GM23248 (cell line): Measurements from ENCODE around the gene SPPL2B. TPM values are rescaled to one million over a fixed set of nuclear protein-coding genes. Genes with fewer than 3 reads are reported as not detected.

Experiments used
- DNase-seq: peaks from one replicate; pipeline ENCODE4 v3.0.0-alpha.2; 2015
- H2AFZ ChIP-seq: fragments of 200-600 bp; sonication (generic); 2 replicates; pipeline ENCODE4 v1.6.1; 2016; ENCODE audit warnings: antibody characterized with exemption
- H3F3A ChIP-seq: fragments of 200-600 bp; sonication (generic); 2 replicates; pipeline ENCODE4 v1.6.1; 2016; ENCODE audit warnings: mild to moderate bottlenecking, antibody characterized with exemption, mixed run types; ENCODE audit not compliant: insufficient read depth
- H3K27ac ChIP-seq: fragments of 200-600 bp; sonication (generic); 2 replicates; pipeline ENCODE4 v1.5.1; 2016; ENCODE audit warnings: mild to moderate bottlenecking
- H3K27me3 ChIP-seq: fragments of 200-600 bp; sonication (generic); replicated peaks from 2 replicates; pipeline ENCODE4 v1.6.1; 2016; ENCODE audit warnings: mild to moderate bottlenecking; ENCODE audit not compliant: insufficient read depth
- H3K36me3 ChIP-seq: fragments of 200-600 bp; sonication (generic); 2 replicates; pipeline ENCODE4 v1.6.1; 2016; ENCODE audit warnings: low read depth, mild to moderate bottlenecking
- H3K4me1 ChIP-seq: fragments of 200-600 bp; sonication (generic); 2 replicates; pipeline ENCODE4 v1.6.1; 2016; ENCODE audit warnings: mild to moderate bottlenecking; ENCODE audit not compliant: insufficient read depth
- H3K4me2 ChIP-seq: fragments of 200-600 bp; sonication (generic); one replicate; pipeline ENCODE4 v1.6.1; 2016; ENCODE audit warnings: mild to moderate bottlenecking; ENCODE audit not compliant: unreplicated experiment
- H3K4me3 ChIP-seq: fragments of 200-600 bp; sonication (generic); 2 replicates; pipeline ENCODE4 v1.5.1; 2016; ENCODE audit warnings: mild to moderate bottlenecking
- H3K79me2 ChIP-seq: fragments of 200-600 bp; sonication (generic); 2 replicates; pipeline ENCODE4 v1.6.1; 2016; ENCODE audit warnings: mild to moderate bottlenecking; ENCODE audit not compliant: insufficient read depth
- H3K9ac ChIP-seq: fragments of 200-600 bp; sonication (generic); 2 replicates; pipeline ENCODE4 v1.6.1; 2016; ENCODE audit warnings: mild to moderate bottlenecking
- H3K9me2 ChIP-seq: fragments of 200-600 bp; sonication (generic); 2 replicates; pipeline ENCODE4 v1.6.1; 2016; ENCODE audit warnings: mixed run types, mild to moderate bottlenecking, moderate library complexity; ENCODE audit not compliant: insufficient read depth
- H3K9me3 ChIP-seq: fragments of 200-600 bp; sonication (generic); one replicate; pipeline ENCODE4 v1.6.1; 2017; ENCODE audit warnings: low read depth
- H4K20me1 ChIP-seq: fragments of 200-600 bp; sonication (generic); 2 replicates; pipeline ENCODE4 v1.6.0; 2016; ENCODE audit not compliant: insufficient read depth
- EZH2 ChIP-seq: fragments of 200-600 bp; sonication (generic); IDR thresholded peaks from 2 replicates; pipeline ENCODE4 v1.6.1; 2018; ENCODE audit warnings: antibody characterized with exemption, mild to moderate bottlenecking; ENCODE audit not compliant: insufficient read depth, poor library complexity, severe bottlenecking
- EZH2phosphoT487 ChIP-seq: fragments of 200-600 bp; sonication (generic); IDR thresholded peaks from 2 replicates; pipeline ENCODE4 v1.6.1; 2018; ENCODE audit warnings: antibody characterized with exemption, moderate library complexity, mild to moderate bottlenecking, low read depth; ENCODE audit not compliant: insufficient read depth
- WGBS, 2 experiments: methylation state at CpG; one replicate each; pipeline ENCODE4 v1.1.6; 2015 to 2017; ENCODE audit warnings: low lambda C conversion rate in 2 of 2, low coverage in 1 of 2; ENCODE audit errors: missing lambda C conversion rate in 2 of 2; 5-methylcytosine and 5-hydroxymethylcytosine counted together
- in situ Hi-C: fragments of 300-500 bp; cut with MboI; formaldehyde crosslinking; loops from 2 replicates; pipeline ENCODE4 v1.15.0; 2020
- polyA plus RNA-seq: library from polyadenylated mRNA; unstranded; fragments of >200 nt; fragmentation: Nextera tagmentation; extraction: Ambion mirVana; gene quantifications from 2 replicates; pipeline ENCODE4 v1.2.1, GENCODE V29; 2016
- total RNA-seq: library from RNA; depleted of rRNA; stranded (reverse); fragments of >200 nt; shearing (Covaris generic); gene quantifications from 2 replicates; pipeline ENCODE4 v1.2.3, GENCODE V29; 2014

SPPL2B gene
- total and polyA plus RNA-seq, 2 experiments from 2014 or later, result 38.9 to 43.0 TPM

- Histone ChIP-seq H2AFZ (no peak overlapping the region), H3F3A (peaks cover 12% of the 10 kb centered on the region; the same call in 1 of the 2 replicates), H3K79me2 (peaks cover 24% of the 10 kb centered on the region), H3K4me1 (no peaks in the 10 kb centered on the region), H3K27ac (no peak overlapping the region), H3K27me3 (no peaks in the 10 kb centered on the region), H3K9me3 (no peaks in the 10 kb centered on the region), H4K20me1 (no peaks in the 10 kb centered on the region), H3K4me3 (no peak overlapping the region), H3K9ac (no peak overlapping the region), H3K9me2 (no peaks in the 10 kb centered on the region), H3K36me3 (no peaks in the 10 kb centered on the region), H3K4me2 (no peak overlapping the region)
- TF ChIP-seq EZH2 (no peak), EZH2phosphoT487 (no peak)
- DNase-seq, result no peak
- in situ Hi-C loops, result no loop called here
- 90% methylated on average over 37 to 39 of the region's 39 CpGs for WGBS, 2 experiments
These were observed 6.8 kb upstream of the SPPL2B start for GRCh38 chr19:2321565-2322283.

GRCh38 chr19:2323707-2324106 lies 4.8 kb upstream of the SPPL2B start:
- no peaks in the 10 kb centered on the region for H3K36me3 ChIP-seq
- DNase-seq, result no peak
- 88 to 91% methylated on average over 12 to 19 of the region's 19 CpGs for WGBS, 2 experiments

GRCh38 chr19:2324220-2324948 lies 4.1 kb upstream of the SPPL2B start:
- no peak for TF ChIP-seq EZH2
- TF ChIP-seq EZH2phosphoT487, result no peak
- Histone ChIP-seq H2AFZ (no peak overlapping the region), H3K79me2 (peaks cover 48% of the 10 kb centered on the region), H3K9me3 (no peaks in the 10 kb centered on the region), H3K9me2 (no peaks in the 10 kb centered on the region), H3K27me3 (no peaks in the 10 kb centered on the region), H3K9ac (no peak overlapping the region), H3K4me2 (no peak overlapping the region), H3K36me3 (no peaks in the 10 kb centered on the region), H4K20me1 (no peaks in the 10 kb centered on the region), H3K4me1 (peaks cover under 1% of the 10 kb centered on the region; the same call in 1 of the 2 replicates), H3K4me3 (no peak overlapping the region), H3F3A (no peaks in the 10 kb centered on the region), H3K27ac (no peak overlapping the region)
- 88 to 90% methylated on average over 34 of the region's 34 CpGs for WGBS, 2 experiments
- no peak for DNase-seq
- in situ Hi-C loops, result no loop called here

More at GRCh38 chr19:2323707-2324106, 4.8 kb upstream of the SPPL2B start:
- TF ChIP-seq EZH2, result no peak
- TF ChIP-seq EZH2phosphoT487, result no peak
- no peaks in the 10 kb centered on the region for H3K27me3 ChIP-seq
- no peak overlapping the region for H2AFZ ChIP-seq
- no peaks in the 10 kb centered on the region for H3K9me2 ChIP-seq
- in situ Hi-C loops, result no loop called here
- H3K27ac ChIP-seq, result no peak overlapping the region
- peaks cover 41% of the 10 kb centered on the region for H3K79me2 ChIP-seq
- H3K9ac ChIP-seq, result no peak overlapping the region
- H3K4me3 ChIP-seq, result no peak overlapping the region
- H4K20me1 ChIP-seq, result no peaks in the 10 kb centered on the region
- no peaks in the 10 kb centered on the region for H3K9me3 ChIP-seq
- peaks cover 6% of the 10 kb centered on the region; the same call in 1 of the 2 replicates for H3F3A ChIP-seq
- H3K4me2 ChIP-seq, result no peak overlapping the region
- H3K4me1 ChIP-seq, result no peaks in the 10 kb centered on the region

GRCh38 chr19:2325281-2326046 lies 3.0 kb upstream of the SPPL2B start:
- H3K4me1 ChIP-seq, result peaks cover 6% of the 10 kb centered on the region; the same call in 1 of the 2 replicates
- H3K4me2 ChIP-seq, result no peak overlapping the region
- in situ Hi-C loops, result no loop called here
- 81 to 83% methylated on average over 27 to 29 of the region's 29 CpGs for WGBS, 2 experiments
- no peak overlapping the region for H3K9ac ChIP-seq
- TF ChIP-seq EZH2 (no peak), EZH2phosphoT487 (no peak)
- H3K36me3 ChIP-seq, result no peaks in the 10 kb centered on the region
- peaks cover 59% of the 10 kb centered on the region for H3K79me2 ChIP-seq
- no peak for DNase-seq
- H2AFZ ChIP-seq, result no peak overlapping the region
- H3K27me3 ChIP-seq, result no peaks in the 10 kb centered on the region
- H3K9me2 ChIP-seq, result no peaks in the 10 kb centered on the region
- no peaks in the 10 kb centered on the region for H3K9me3 ChIP-seq
- H3F3A ChIP-seq, result no peaks in the 10 kb centered on the region
- H3K4me3 ChIP-seq, result no peak overlapping the region
- H4K20me1 ChIP-seq, result no peaks in the 10 kb centered on the region
- H3K27ac ChIP-seq, result no peak overlapping the region
